GM12801 (cell line): ENCODE measurements around the gene MTA2.

ENCODE experiments used
- CTCF ChIP-seq: IDR thresholded peaks from one replicate; pipeline ENCODE4 v1.5.1; 2011; ENCODE audit warnings: control low read depth; ENCODE audit not compliant: insufficient read length; ENCODE audit errors: extremely low read depth

The MTA2 gene

DNA sequence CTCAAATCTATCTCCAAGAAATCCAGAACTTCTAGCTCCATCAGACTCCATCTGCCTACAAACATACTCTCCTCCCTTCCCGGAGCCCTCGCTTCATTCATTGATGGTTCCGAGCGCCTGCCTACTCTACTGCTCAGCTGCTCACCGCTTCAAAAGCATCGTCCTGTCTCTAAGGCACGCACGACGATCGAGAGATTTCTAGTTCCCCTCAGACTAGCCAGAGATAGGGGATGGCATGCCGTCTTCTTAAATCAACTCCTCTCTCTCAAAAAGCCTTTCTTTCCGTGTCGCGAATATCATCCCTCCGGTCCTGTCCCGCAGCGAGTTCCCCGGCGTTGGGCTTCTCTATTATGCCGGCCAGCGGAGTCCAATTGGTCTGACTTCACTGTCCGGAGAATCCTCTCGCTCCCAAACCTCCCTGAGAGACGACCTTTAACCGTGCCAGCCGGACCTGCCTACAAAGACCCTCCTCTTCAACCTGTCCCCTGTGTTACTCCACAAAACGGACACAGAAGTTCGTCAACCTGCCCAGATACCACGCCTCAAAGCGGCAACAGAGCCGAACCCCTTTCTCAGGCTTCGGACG lies 28.6 kb downstream of the MTA2 start:
- no peak for TF ChIP-seq CTCF

DNA sequence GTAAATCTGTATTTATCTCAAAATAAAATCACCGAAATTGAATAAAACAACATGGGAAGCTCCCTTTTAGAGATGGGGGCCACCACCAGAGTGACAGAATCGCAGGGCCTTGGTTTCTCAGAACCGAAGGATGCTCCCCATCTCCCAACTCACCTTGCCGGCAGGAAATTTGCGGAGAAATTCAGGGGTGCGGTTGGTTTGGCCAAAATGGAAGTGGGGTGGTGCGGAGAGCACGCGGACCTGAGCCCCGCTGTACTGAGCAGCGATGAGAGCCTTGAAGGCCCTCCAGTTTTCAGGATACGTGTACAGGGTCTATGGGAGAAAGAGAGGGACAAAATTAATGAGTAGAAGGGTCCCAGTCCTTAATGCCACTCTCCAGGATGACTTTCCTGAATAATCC lies 29.2 kb downstream of the MTA2 start:
- no peak for TF ChIP-seq CTCF

DNA sequence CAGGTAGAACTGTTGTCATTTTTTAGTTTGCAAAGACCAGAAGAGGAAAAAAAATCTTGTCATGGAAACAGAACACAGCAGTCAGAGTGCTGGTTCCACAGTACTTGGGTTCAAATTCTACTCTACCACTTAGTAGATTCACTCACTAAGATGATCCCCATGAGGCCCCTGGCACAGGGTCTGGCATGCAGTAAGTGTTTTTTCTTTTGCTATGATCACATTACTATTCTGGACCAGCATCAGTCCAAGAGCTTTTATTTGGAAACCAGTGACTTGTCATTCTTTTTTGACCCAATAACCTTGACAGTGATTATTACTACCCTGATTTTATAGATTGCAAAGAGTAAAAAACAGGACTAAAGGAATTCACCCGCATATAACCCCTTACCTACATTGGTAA lies 32.1 kb downstream of the MTA2 start:
- TF ChIP-seq CTCF = no peak

GRCh38 chr11:62567018-62567633 lies 34.5 kb downstream of the MTA2 start:
- TF ChIP-seq CTCF = no peak

- no peak for TF ChIP-seq CTCF
Observed at GRCh38 chr11:62566247-62566646, 35.4 kb downstream of the MTA2 start.

DNA sequence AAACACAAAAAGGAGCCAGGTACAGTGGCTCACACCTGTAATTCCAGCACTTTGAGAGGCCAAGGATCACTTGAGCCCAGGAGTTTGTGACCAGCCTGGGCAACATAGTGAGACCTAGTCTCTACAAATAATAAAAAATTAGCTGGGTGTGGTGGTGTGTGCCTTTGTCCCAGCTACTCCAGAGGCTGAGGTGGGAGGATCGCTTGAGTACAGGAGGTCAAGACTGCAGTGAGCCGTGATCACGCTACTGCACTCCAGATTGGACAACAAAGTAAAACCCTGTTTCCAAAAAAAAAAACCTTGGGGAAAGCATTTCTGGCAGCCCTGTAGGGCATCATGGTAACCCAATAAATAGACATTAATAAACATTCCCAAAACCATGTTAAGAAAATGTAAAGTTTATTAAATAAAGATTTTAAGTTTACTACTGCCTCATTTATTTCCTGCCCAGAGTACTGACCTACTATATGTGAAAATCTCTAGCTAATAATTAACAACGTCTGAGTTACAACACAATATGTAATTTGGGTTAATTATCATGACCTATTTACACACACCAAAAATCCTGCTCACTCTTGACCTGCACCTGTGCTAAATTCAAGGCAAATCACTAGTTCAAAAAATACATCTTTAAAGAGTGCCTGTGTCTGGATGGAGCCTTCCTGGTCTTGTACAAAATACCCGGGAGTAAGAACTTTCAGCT lies 36.4 kb downstream of the MTA2 start:
- no peak for TF ChIP-seq CTCF

DNA sequence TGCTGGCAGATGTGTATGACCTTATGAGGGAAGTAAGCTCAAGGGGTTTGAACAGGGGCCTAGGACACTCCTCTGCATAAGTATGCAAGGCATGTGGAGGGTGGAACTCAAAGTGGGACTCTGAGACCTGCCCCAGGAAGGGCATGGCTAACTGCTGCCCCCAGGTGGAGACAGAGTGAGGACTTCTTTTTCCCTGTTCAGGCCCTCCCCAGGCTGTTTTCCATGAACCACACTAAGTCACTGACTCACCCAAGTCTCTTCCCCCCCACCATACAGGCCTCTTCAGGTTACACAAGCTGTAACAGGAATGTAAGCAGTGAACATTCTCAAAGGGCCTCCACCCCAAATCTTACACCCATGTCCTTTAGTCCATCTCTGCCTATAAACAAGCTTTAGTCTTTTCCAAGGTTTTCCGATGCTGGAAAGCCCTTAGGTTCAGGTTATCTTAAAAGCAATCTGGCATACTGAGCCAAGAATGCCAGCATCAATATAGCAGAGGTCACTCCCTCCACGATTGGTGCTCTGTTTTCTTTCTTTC lies 41.0 kb downstream of the MTA2 start:
- TF ChIP-seq CTCF = no peak
